HTR-8/SVneo (cell line): ENCODE measurements around the gene RASGEF1C.

Experiments
- DNase-seq: peaks from one replicate; pipeline ENCODE4 v3.0.0; 2011; ENCODE audit warnings: low spot score, mixed read lengths; ENCODE audit not compliant: insufficient read length
- FAIRE-seq: peaks from 2 replicates; lab custom pipeline; 2011; peaks lifted over from hg19 to GRCh38; lab: Jason Lieb, UNC

RASGEF1C gene

DNA sequence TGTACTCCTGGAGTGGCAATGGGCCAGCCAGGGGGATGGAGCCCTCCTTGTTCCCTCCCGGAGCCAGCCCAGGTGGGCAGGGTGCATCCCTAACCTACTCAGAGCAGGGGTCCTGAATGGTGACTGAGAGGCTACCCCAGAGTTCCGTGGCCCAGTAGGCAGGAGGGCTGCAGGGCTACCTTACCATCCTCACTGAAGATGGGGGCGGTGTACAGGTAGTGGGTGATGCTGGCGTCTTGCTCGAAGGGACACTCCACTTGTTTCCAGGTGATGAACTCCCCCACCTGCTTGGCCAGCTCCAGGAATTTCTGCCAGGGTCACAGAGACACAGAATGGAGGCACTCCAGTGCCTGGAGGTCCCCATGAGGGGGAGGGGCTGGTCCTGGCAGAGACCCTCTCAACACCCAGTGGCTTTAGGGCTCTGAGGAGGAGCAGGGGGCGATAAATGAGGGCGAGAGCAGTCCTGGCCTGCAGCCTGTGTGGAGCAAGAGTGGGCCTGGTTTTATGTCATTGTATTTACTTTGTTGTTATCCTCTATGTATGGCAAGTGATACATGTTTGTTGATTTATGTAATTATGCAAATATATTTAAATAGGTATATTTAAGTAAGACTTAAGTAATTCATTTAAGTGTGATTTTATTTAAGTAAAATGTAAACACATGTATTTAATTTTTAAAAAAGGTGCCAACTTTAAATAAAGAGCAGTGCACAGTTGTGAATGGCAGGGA lies 97.6 kb downstream of the RASGEF1C start:
- FAIRE-seq (no peak), DNase-seq (no peak)

DNA sequence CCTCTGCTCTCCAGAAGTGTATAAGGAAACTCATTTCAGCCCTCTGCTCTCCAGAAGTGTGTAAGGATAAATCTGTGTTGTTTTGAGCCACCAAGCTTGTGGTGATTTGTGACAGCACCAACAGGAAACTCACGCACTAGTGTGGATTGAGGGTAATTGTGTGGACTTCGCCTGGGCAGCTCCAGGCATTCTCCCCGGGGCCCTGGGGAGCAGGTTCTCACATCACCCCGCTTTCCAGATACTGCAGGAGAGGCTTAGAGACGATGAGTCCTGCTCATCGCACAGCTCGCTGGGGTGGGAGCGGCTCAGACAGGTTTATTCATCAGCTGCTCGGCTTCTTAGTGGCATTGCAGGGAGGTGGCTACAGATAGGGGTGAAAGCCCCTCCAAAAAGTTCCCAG lies 99.1 kb downstream of the RASGEF1C start:
- FAIRE-seq (no peak), DNase-seq (no peak)

DNA sequence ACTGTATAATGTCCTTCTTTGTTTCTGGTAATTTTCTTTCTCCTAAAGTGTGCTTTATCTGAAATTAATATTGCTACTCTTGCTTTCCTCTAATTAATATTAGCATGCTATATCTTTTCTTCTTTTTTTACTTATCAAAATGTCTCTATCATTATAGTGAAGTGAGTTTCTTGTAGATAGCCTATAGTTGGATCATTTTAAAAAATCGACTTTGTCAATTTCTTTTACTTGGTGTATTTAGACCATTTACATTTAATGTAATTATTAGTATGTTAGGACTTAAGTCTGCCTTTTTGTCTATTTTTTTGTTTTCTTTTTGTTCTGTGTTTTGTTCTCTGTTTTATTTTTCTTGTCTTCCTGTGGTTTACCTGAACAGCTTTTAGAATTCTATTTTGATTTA lies 102.0 kb downstream of the RASGEF1C start:
- no peak for DNase-seq
- FAIRE-seq = no peak

DNA sequence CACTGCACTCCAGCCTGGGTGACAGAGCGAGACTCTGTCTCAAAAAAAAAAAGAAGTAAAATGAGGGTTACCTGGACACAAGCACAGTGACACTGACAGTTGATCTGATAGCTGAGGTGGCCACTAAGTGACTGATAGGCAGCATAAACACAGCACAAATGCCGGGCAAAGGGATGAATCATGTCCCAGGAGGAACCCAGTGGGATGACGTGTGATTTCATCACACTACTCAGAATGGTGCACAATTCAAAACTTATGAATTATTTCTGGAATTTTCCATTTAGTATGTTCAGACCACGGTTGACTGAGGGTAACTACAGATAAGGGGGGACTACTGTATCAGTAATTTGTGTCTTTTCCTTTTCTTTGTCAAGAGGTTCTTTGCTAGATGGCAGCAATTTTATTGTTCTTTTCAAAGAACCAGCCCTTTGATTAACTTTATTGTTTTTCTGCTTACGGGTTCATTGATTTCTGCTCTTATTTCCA lies 103.1 kb downstream of the RASGEF1C start:
- FAIRE-seq = no peak

DNA sequence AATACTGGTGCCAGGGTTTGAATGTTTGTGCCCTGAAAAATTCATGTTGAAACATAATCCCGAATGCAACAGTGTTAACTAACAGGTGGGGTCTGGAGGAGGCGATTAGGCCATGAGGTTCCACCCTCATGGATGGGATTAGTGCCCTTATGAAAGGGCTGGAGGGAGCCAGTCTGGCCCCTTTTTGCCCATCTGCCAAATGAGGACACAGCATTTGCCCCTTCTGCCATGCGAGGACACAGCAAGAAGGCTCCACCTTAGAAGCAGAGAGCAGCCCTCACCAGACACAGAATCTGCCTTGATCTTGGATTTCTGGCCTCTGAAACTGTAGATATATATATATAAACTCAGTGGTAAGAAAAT lies 104.9 kb downstream of the RASGEF1C start:
- no peak for DNase-seq
- no peak for FAIRE-seq

More for the DNA sequence above, 103.1 kb downstream of the RASGEF1C start:
- no peak for DNase-seq

DNA sequence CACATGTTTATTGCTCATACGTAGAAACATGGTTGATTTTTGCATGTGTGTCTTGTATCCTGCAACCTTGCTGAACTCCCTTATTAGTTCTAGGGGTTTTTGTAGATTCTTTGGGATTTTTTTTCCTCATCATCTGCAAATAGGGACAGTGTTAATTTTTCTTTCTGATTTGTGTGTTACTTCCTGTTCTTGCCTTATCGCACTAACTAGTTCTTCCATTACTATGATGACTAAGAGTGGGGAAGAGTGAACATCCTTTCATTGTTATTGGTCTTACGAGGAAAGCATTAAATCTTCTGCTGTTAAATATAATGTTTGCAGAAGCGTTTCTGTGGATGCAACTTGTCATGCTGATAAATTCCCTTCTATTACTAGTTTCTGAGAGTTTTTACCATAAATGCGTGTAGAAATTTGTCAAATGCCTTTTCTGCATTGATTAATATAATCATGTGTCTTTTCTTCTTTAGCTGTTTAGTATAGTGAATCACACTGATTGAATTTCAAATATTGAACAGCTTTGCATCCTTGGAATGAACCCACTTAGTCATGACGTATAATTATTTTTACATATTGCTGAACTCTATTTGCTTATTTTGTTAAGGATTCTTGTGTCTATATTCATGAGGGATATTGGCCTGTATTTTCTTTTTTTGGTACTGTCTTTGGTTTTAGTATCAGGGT lies 105.4 kb downstream of the RASGEF1C start:
- FAIRE-seq (no peak), DNase-seq (no peak)

DNA sequence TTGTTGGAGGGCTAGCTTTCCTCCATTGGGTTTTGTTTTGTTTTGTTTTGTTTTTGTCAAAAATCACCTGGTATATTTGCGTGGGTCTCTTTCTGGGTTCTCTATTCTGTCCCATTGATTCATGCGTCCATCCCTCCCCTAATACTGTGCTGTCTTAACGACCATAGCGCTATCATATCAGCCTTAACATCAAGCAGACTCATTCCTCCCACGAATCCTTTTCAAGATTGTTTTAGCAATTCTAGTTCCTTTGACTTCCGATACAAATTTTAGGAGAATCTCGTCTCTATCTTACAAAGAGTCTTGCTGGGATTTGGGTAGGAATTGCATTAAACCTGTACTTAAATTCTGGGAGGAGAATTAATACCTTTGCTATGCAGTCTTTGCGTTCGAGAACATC lies 106.4 kb downstream of the RASGEF1C start:
- no peak for DNase-seq
- no peak for FAIRE-seq

DNA sequence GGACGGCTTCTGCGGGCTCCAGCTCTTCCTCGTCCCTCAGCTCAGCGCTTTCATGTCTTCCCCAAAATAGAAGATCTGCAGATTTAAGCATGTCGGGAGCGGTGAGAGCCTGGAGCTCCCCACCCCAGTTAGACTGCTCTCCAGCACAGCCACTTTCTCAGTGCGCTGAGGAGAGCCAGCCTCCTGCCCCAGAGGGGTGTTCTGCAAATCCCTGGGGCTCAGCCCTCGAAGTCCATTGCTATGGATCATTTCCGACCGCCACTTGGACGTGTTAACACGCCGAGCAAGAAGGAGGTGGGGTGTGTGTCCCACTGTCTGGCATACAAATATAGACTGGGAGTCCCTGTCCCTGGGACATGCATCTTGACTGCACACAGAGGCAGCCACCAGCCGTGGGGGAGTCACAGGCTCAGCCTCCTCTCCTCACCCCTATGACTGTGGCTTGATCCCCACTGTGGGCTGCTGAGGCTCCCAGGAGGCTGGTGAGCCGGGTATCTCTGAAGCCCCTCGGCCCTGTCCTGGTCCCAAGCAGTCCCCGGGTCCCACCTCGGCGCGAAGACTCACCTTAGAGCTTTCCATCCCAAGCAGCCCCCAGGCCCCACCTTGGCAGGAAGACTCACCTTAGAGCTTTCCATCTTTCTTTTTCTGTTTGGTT lies 107.4 kb downstream of the RASGEF1C start:
- FAIRE-seq (no peak), DNase-seq (no peak)

DNA sequence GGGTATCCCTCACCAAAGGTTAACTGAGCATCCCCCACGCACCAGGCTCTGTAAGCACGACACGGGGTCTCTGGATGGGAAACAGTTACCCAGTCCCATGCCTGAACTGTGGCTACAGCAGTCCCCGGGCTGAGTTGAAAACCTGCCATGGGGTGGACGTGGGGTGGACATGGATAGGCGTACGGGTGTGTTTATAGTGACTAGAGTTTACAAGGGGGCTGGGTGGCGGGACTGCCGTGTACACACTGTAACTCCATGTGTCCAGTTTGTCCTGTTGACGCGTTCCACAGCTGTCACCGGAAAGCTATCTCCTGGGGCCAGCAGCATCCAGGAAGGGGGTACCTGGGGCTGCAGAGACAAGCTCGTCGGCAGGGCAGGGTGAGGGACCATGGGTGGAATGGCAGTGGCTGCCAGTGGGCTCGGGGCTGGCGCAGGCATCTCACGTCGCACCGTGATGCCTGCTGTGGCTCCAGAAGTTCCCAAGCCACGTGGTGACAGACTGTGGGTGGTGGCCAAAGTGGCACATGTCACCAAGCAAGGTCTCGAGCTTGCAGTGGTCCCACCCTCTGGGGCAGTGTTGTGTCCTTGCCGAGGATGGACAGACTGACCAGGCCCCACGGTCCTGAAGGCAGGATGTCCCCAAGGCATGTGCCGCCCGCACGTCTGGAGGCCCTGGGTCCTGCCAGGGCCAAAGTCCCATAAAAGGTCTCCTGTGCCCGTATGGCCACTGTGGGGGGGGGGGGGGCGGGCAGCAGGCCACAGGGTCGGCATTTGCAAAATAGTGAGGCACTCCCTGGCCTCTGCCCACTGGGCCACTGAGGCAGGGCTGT lies 108.2 kb downstream of the RASGEF1C start:
- FAIRE-seq = no peak
- no peak for DNase-seq

DNA sequence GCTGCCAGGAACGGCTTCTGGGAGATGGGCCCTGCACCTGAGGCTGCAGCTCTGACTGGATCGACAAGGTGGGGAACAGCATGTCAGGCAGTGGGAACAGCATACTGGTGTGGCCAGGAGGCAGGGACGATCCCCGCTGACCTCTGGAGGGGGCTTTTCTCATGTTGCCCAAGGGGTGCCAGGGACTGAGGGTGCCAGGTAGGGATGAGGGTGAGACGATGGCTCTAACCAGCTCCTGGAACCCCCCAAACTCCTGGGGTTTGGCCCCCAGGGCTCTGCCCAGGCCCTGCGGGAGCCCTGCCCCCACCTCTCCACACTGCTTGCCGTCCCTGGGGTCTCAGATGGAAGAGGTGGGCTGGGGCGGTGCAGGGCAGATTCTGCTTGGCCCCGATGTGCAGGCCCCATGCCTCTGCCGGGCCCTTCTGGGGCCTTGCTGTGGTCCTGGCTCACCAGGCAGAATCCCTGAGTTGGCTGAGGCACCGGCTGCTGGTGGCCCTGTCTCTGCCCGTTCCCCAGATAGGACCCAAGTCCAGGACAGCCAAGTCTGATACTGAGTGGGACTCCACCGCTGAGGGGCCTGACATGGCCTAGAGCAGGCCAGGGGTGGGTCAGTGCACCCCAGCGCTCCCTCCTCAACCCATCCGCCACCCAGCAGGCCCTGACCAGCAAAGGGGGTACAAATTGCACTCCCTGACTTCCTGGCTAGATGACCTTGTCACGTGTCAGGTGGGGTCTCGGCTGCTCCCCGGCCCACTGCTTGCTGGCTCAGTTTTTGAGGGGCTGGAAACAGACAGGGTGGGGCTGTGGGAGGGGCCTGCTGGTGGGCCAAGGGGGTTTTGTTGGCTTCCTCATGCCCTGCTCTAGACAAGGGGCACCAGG lies 109.0 kb downstream of the RASGEF1C start:
- no peak for DNase-seq
- no peak for FAIRE-seq

DNA sequence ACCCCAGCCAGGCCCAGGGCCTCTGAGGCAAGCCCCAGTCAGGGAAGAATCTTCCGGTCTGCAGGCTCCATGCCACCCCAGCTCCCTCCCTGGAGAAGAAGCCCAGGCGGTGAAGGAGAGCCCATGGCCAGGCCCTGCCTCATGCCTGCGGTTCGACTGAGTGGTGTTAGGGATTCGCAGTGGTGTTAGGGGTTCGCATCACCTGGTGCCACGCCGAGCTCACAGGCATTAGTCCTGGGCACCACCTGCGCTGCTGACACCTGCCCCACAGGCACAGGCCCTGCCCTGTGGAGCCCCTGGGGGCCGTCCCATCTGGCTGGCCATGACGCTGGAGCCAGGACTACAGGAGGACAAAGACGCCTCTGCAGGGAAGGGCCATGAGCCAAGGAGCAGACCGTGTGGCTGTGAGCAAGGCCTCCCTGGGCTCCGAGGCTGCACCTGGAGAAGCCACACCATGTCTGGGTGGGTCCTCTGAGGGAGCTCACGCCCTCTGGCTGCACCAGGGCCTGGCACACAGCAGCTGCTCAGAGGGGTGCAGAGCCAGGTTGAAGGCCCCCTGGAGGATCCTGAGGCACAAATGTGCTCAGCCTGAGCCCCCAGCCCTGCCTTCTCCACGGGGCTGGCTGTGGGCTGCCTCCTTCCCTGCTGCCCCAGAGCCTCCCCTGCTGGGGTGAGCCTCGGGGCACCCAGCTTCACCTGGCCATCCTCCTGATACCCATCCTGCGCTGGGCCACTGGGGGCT lies 109.8 kb downstream of the RASGEF1C start:
- DNase-seq (no peak), FAIRE-seq (no peak)

DNA sequence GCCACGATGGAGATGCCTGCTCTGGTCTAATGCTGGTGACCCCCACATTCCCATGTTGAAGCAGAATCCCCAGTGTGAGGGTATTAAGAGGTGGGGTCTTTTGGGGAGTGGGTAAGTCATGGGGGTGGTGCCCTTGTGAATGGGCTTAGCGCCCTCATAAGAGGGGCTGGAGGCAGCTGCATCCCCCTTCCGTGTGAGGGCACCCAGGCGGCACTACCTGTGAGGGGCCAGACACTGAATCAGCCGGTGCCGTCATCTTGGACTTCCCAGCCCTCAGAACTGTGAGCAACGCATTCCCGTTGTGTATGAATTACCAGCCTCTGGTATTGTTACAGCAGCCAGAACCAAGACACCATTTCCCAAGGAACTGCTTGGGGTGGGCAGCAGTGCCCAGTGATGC lies 110.5 kb downstream of the RASGEF1C start:
- no peak for DNase-seq
- no peak for FAIRE-seq

DNA sequence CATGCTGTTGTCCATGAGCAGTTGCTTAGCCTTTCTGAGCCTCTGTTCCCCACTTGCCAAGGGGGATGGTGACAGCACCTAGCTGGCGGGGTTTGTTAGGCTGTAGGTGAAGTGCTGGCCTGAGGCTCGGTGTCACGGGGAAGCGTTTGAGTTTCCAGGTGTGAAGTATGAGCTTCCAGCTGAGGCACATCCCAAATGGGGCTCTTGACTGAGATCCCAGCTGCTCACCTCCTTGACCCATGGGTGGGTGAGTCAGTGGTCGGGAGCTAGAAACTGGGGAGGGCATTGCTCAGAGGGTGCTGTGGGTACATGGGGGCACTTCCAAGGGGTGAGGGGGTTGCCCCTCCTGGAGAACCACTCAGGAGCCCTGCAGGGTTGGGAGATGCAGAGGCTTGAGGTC lies 111.1 kb downstream of the RASGEF1C start:
- FAIRE-seq = no peak
- DNase-seq = no peak

DNA sequence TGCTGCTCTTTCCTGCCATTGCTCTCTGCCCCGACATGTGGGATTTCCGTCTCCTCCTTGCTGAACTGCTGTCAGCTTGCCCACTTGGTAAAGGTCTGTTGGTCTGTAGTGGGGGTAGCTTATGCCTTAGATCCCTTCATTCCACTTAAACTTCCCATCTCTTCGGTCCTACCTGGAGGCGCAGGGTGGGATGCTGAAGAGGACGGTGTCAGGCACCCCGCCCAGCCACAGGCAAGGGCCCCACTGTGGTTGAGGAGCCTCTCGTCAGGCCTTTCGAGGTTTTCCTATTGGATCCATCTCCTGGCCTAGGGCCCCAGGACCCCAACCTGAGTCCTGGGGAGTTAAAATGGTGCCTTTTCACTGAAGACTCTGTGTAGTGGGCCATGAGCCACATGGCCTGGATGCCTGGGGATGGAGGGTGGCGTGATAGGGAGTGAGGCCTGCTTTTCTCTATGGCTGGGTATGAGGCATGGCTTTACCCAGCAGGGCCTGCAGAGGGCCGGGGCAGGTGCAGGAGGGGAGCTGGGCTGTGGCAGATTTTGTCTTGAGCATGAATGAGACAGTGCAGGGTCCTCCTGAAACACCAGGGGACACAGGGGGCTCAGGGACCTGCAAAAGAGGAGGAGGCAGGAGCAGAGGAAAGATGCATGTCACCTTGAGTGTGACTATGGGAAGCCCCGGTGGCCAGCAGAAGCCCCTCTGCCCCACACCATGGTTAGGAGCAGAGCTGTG lies 111.7 kb downstream of the RASGEF1C start:
- DNase-seq (no peak), FAIRE-seq (no peak)

DNA sequence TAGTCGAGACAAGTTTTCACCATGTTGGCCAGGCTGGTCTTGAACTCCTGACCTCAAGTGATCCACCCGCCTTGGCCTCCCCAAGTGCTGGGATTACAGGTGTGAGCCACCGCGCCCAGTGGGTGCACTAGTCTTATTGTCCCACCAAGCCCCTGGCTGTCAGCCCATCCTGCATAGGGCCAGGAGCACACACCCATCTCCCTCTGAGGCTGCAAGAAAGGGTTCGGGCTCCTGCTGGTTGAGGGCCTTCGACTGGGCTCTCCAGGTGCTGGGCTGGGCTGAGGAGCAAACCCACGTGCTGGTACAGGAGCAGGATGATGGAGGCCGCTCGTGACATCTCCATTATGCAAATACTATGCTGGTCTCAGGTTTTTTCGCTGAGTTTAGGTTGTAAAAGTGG lies 112.4 kb downstream of the RASGEF1C start:
- no peak for DNase-seq
- FAIRE-seq = no peak

DNA sequence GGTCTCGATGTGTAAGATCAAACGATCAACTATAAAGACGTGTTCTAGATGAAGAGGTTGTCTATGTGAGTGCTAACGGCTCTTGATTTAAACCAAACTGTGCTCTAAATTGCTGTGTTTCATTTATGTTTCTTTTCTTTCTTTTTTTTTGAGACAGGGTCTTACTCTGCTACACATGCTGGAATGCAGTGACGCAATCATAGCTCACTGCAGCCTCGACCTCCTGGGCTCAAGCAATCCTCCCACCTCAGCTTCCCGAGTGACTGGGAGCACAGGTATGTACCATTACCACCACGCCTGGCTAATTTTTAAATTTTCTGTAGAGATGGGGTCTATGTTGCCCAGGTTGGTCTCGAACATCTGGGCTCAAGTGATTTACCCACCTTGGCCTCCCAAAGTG lies 113.5 kb downstream of the RASGEF1C start:
- no peak for FAIRE-seq
- DNase-seq = no peak

DNA sequence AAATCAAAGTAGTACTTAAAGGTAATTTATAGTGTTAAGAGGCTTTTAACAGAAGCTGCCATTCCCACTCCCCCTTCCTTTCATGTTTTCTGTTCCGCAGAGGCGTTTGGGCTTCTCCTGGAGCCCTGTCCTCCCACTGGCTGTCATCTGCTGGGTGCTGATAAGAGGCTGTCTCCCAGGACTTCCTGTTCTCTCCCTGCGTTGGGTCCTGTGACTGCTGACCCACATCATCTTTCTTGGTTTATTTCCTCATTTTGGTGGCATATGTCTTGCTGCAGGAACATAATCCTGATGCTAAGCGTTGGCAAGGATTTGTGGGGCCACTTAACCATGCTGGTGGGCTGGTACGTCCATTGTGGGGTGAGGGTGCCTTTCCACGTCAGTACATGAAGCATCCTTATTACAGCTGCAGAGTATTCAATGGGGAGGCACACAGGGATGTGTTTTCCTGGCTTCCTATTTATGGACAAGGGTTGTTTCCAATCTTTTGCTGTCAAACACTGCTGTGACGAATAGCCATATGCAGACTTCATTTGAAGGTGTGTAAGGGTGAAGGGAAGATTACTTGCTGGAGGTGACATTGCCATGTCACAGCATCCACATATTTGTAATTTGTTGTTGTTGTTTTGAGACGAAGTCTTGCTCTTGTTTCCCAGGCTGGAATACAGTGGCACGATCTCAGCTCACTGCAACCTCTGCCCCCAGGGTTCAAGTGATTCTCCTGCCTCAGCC lies 115.2 kb downstream of the RASGEF1C start:
- no peak for FAIRE-seq
- DNase-seq = no peak

DNA sequence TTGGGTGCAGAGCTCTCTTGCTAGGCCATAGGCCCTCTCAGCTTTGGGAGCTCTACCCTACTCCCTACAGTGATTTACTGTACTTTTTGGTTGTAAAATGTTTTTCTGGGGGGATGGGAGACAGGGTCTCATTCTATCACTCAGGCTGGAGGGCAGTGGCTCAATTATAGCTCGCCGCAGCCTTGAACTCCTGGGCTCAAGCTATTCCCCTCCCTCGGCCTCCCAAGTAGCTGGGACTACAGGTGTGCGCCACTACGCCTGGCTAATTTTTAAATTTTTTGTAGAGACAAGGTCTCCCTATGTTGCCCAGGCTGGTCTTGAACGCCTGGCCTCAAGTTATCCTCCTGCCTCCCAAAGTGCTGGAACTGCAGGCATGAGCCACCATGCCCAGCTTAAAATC lies 115.8 kb downstream of the RASGEF1C start:
- no peak for FAIRE-seq
- DNase-seq = no peak
